Fibroblast of skin of left quadriceps (primary cell): Measurements from ENCODE around the gene MYBPC1.
A peak's percentile ranks its signal among the peaks of the same experiment; 100 is the strongest.
"Not testable (repeated sequence)": the region's sequence is repeated elsewhere in the genome, so short reads cannot be mapped to it uniquely, and the experiment has no call there.

Source experiments
- DNase-seq, 2 experiments: peaks; one replicate each; pipeline ENCODE4 v3.0.0-alpha.2; 2013; ENCODE audit warnings: low read depth in 2 of 2

MYBPC1 gene

DNA sequence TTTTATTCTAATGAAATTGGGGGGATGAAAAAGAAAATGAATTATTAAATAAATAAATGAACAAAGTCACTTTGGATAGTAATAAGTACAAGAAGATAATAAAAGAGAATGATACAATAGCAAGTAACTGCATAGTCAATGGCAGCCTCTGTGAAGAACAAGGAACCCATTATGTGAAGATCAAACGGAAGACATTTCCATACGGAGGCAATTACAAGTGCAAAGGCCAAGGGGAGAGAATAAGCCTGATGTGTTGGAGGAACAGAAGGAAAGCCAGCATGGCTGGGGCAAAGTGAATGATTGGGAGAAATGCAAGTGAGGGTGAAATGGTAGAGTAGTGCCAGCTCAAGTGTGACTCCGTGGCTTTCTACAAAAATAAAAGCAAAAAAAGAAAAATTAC is 58.7 kb downstream of the MYBPC1 start:
- DNase-seq: no peak

GRCh38 chr12:101654442-101654841 is 59.7 kb downstream of the MYBPC1 start:
- no peak for DNase-seq

DNA sequence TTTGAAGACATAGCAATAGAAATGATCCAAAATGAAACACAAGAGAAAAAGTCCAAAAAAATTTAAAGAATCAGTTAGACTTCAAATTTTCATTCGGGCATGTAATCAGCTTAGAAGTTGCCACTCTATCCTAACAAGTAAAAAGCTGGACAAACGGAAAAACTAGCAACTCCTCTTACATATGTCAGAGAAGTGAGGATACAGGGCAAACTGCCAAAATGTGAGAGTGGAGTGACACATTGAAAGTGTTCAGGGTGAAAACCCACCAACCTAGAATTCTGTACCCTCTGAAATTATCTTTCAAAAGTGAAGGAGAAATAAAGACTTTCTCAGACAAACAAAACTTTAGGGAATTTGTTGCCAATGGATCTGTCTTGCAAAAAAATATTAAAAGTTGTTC is 60.6 kb downstream of the MYBPC1 start:
- DNase-seq: no peak

GRCh38 chr12:101660662-101661061 is 65.9 kb downstream of the MYBPC1 start:
- DNase-seq: not testable (repeated sequence)

DNA sequence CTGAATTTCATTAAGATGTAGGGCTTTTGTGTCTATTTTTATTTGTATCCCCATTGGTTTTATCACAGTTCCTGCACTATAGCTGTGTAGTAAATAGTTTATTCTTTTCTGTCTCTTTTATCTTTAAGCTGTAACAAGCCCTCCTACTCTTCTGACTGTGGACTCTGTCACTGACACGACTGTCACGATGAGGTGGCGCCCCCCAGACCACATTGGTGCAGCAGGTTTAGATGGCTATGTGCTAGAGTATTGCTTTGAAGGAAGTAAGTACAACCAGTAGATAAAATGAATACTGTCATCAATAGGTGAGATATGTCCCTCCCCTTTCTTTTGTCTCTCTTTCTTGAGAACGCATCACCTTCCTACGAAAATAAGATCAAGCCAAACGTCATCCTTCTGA is 68.5 kb downstream of the MYBPC1 start:
- DNase-seq: no peak

DNA sequence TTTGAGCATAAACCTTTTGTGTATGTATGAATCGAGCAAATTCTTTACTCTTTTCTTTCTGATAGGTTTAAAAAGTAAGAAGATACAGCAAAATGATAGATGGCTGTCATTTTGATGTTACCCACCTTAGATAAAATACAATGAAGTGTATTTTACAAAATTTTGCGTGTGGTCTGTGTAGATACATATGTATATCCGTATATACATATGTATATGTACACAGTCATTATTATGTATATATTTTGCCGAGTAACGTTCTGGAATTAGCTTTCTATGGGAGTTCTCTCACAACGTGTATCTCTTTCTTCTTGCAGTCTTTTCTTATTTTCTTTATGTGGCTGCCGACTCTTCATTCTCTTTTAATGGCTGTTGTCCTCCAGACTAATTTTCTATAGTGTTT is 70.2 kb downstream of the MYBPC1 start:
- DNase-seq: no peak

DNA sequence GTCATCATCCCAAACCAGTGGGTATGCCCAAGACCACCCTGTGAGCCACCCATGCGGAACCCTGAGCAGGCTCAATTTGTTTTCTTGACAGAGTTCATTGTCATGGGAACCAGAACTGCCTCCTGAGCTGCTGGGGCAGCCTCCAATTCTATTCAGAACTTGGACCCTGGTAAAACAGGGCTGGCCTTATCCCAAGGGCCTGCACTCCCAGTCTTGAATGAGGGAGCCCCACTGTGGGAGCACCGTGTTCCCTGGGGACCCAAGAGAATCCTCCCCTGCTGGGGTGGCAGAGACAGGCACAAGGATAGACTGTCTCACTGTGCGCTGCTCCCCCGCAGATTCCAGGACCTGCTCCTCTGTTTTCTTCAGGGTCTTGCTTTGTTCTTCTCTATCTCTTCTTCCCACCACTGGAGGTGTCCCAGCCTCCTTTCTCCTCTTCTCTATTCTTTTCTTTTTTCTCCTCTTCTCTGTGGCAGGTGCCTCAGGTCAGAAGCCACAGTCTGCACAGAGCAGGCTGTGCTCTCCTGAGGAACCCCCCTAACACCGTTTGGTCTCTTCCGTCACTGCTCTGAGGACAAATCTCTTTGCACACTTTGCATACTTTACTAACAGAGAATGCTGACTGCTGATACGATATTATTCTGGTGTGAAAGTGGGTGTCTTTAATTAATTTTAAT is 71.4 kb downstream of the MYBPC1 start:
- no peak for DNase-seq

DNA sequence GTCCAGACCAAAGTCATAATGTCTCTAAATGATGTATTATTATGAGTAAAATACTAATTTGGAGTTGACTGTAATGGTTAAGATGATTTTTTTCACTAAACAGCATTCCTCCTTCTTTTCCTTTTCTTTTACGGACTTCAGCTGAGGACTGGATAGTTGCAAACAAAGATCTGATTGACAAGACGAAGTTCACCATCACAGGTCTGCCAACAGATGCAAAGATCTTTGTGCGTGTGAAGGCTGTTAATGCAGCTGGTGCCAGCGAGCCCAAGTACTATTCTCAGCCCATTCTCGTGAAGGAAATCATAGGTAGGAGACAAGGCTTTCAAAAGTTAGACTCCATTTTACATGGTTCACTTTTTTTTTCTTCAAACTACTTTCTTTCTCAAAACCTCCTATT is 72.8 kb downstream of the MYBPC1 start:
- no peak for DNase-seq

DNA sequence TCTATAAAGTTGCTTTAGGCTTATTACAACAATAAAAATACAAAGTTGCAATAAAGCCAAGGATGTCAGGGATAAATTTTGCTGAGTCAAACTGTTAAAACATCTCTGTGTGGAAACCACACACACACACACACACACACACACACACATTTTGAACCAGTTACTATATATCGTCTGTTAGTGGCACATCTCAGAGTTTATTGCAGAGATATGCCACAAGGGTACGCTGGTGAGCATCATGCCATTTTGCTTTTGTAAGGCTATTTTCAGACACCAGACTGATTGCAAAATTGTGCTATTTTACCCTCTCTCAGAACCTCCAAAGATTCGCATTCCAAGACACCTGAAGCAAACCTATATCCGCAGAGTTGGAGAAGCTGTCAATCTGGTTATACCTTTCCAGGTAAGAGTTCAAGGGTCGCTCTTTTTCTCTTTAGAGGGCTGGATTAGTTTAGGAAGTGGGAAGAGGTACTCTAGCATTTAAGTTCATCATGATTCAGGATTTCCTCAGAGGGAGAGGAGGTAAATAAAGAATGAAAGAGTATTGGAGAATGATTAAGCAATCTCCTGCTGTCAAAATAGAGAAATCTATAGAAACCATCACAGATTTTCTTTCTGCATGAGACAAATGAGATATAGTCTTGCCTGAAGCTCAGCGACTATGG is 75.4 kb downstream of the MYBPC1 start:
- DNase-seq: peak; percentile 15 to 17

DNA sequence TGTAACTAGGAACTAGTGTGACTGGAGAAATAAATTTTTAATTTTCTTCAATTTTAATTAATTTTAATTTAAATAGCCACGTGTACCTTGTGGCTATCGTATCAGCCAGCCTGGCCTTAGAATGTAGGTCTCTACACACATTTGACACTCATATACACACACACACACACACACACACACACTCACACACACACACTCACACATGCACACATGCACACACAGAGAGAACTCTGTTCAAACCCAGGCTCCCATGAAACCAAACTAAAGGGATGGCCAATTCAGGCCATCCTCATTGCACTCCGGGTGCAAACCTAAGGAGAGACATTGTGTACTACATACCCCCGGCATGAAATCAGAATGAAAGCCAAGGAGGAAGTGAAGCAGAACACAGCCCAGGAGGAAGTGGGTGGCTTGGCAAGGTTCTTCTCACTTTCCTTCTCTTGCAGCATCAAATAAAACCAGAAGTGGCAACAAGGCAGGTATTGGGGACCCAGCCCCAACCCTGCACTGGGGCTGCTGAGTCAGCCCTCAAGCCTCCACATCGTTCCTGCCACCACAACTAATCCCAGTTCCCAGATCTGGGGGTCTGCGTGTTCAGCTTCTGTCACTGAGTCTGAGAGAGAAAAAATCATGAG is 76.5 kb downstream of the MYBPC1 start:
- no peak for DNase-seq

- no peak for DNase-seq
Measured at GRCh38 chr12:101671833-101672232, 77.1 kb downstream of the MYBPC1 start.

DNA sequence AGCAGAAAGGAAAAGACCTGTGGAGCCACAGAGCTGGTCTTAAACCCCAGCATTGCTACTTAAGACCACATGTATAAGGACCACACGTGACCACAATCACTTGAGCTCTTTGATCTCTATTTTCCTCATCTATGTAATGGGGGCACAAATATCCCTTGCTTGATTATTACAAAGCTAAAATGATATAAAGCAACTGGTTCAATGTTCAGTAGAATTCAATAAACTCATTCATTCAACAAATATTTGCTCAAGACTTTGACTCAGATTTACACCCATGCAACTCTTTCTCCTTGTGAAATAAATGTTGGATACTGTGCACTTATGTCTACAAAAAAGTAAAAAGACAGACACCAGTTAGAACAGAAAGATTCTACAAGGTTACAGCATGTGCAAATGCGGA is 80.8 kb downstream of the MYBPC1 start:
- no peak for DNase-seq

GRCh38 chr12:101676497-101676896 is 81.7 kb downstream of the MYBPC1 start:
- DNase-seq: not testable (repeated sequence)

DNA sequence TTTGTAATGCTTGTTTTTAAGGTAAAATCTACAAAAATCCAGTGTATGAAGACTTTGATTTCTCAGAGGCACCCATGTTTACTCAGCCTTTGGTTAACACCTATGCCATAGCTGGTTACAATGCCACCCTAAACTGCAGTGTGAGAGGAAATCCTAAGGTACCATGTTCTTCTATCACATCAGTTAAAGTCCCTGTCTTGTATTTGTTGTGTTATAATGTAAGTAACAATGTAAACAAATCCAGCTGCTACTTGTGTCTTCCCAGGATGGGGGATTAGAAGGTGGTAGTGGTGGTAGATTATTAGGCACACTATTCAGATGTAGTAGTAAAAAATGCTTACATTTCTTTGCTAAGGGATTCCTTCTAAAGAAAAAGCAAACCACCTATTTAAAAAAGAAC is 83.3 kb downstream of the MYBPC1 start:
- DNase-seq: no peak

- DNase-seq: no peak
Measured at GRCh38 chr12:101680240-101680639, 85.5 kb downstream of the MYBPC1 start.

DNA sequence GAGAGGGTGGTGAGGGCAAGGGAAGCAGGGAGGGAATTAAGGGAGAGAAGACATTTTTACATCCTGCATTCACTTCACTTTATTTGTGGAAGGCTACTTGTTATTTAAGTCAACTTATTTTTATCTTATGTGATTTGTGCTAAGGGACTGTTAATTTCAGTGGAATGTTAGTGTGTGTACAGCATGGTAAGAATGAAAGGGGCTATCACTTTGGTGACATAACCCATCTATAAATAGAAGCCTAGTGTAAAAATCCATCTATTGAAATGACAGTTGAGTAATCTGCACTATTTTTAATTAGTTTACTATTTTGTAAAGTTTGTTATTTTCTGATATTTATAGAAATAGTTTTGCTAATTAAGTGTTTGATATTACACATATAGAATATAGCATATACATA is 85.9 kb downstream of the MYBPC1 start:
- no peak for DNase-seq

DNA sequence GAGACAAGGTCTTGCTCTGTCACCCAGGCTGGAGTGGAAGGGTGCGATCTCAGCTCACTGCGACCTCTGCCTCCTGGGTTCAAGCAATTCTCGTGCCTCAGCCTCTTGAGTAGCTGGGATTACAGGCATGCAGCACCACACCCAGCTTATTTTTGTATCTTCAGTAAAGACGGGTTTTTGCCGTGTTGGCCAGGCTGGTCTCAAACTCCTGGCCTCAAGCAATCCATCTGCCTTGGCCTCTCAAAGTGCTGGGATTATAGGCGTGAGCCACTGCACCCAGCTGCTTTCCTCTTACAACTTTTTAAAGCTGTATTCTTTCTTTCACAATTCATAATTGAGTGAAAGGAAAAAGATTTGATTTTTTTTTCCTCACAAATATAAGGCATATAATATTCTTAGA is 86.9 kb downstream of the MYBPC1 start:
- not testable (repeated sequence) for DNase-seq

GRCh38 chr12:101685092-101685491 is 90.3 kb downstream of the MYBPC1 start:
- DNase-seq: no peak

GRCh38 chr12:101686176-101686575 is 91.4 kb downstream of the MYBPC1 start:
- no peak for DNase-seq

DNA sequence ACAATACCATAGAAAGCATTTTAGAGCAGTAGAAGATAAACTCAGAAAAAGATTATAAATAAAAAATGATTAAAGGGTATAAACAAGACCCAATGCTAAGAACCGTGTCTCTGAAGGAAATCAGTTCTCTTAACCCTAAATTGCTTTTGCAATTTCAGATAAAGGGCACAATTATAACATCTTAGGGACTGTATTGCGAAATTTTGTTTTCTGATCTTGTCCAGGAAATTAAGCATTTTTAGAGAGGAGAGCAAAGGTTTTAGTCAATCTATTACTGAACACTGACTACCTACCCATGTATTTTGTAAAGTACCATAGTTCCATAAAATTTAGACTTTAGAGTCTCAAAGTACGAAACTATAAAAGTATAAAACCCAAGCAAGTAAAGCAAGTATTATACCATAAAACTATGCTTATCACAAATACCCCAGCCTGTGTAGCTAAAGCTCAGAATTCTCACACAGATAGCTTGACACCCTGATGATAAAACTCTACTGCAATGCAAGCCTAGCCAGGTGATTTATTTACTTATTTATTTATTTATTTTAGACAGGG is 95.8 kb downstream of the MYBPC1 start:
- no peak for DNase-seq

DNA sequence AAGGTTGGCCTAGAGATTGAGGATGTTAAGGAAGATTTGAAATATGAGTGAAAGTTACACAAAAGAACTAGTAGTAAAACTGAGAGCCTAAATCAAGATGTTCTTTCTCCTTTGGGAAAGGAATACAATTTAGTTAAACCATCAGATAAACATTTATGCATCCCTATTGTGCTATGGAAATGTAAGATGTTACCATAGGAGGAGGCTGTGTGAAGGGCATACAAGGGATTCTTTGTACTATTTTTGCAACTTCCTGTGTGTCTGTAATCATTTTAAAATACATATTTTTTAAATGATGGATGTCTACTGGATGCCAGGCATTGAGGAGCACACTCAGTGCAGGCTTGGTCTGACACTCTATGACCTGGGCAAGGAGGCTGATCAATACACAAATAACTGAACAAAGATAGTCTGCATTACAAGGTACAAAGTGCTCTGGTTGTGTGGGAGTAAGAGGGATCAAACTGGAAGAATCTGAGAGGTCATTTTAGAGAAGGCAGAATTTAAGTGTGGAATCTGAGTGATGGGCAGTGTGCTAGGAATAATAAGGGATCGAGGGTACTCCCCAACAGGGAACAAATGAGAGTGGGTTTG is 96.8 kb downstream of the MYBPC1 start:
- DNase-seq: no peak

DNA sequence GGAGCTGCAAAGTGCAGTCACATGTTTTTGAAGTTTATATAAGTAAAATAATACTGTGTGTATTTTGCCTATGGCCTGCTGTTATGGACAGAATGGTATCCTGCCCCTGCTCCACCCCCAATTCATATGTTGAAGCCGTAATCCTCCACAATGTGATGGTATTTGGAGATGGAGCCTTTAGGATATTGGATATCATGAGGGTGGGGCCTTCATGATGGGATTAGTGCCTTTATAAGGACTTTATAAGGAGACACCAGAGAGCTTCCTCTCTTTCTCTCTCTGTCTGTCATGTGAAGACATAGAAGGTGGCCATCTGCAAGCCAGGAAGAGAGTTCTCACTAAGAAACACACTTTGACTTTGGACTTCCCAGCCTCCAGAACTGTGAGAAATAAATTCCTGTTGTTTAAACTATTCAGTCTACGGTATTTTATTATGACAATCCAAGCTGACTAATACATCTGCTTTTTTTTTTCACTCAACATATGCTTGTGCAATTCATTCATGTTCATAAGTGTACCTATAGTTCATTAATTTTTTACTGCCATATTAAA is 99.6 kb downstream of the MYBPC1 start:
- DNase-seq: no peak
